Stomach (tissue), 9 donors: ENCODE results near the gene PON1. TPM values are rescaled to one million over a fixed set of nuclear protein-coding genes. Genes with fewer than 3 reads are reported as not detected.

Experiments
- DNase-seq, 2 donors: peaks; one replicate each; pipeline versions ENCODE4 v3.0.0 to v3.0.0-alpha.2; 2013 to 2019
- H3K27ac ChIP-seq, 5 donors: fragments of 200-600 bp in 4 of 5; sonication (generic) in 4 of 5; one replicate each; pipeline ENCODE4 v1.5.1; 2013 to 2019; ENCODE audit warnings: mild to moderate bottlenecking in 1 of 5, moderate library complexity in 1 of 5
- H3K27me3 ChIP-seq, 3 donors: fragments of 200-600 bp; sonication (generic); one replicate each; pipeline ENCODE4 v1.5.1; 2017 to 2019; ENCODE audit warnings: mixed run types in 1 of 3
- H3K36me3 ChIP-seq, 4 donors: fragments of 200-600 bp; sonication (generic); 1 replicate in 3 of 4; 2 replicates in 1 of 4; pipeline ENCODE4 v1.5.1; 2016 to 2019
- H3K4me1 ChIP-seq, 4 donors: fragments of 200-600 bp; sonication (generic); one replicate each; pipeline ENCODE4 v1.5.1; 2016 to 2019
- H3K4me3 ChIP-seq, 4 donors: fragments of 200-600 bp; sonication (generic) in 3 of 4; one replicate each; pipeline ENCODE4 v1.5.1; 2016 to 2019; ENCODE audit warnings: mild to moderate bottlenecking in 1 of 4
- H3K9me3 ChIP-seq, 4 donors: fragments of 200-600 bp; sonication (generic); one replicate each; pipeline ENCODE4 v1.5.1; 2016 to 2019
- CTCF ChIP-seq, 7 experiments: fragments of 450-650 bp in 4 of 7; fragments of 200-600 bp in 3 of 7; sonication (generic) in 3 of 7; IDR thresholded peaks; one replicate each; pipeline ENCODE4 v1.5.1; 2016 to 2019; ENCODE audit warnings: antibody characterized with exemption in 7 of 7, control low read depth in 2 of 7, mild to moderate bottlenecking in 1 of 7
- EP300 ChIP-seq: sonication (generic); formaldehyde crosslinking; IDR thresholded peaks from one replicate; pipeline ENCODE4 v1.6.1; 2017; ENCODE audit warnings: antibody characterized with exemption
- POLR2A ChIP-seq, 4 donors: fragments of 450-650 bp; IDR thresholded peaks; one replicate each; pipeline ENCODE4 v1.6.1; 2016; ENCODE audit warnings: antibody characterized with exemption in 4 of 4, control low read depth in 2 of 4, mild to moderate bottlenecking in 1 of 4, moderate library complexity in 1 of 4
- POLR2AphosphoS5 ChIP-seq, 3 donors: sonication (generic); formaldehyde crosslinking; IDR thresholded peaks; one replicate each; pipeline ENCODE4 v1.6.1; 2016; ENCODE audit warnings: antibody characterized with exemption in 3 of 3
- WGBS, 5 donors: extraction: QIAGEN DNeasy Blood & Tissue Kit in 3 of 5; methylation state at CpG; one replicate each; pipeline versions ENCODE4 v1.1.5 to v1.1.7; 2013 to 2018; 5-methylcytosine and 5-hydroxymethylcytosine counted together
- intact Hi-C: fragments of 100-400 bp; cut with DNase I; formaldehyde crosslinking; loops from one replicate; pipeline ENCODE4 v1.15.1; 2023; ENCODE audit warnings: low total_unique reads
- polyA plus RNA-seq, 3 donors: library from polyadenylated mRNA; stranded (reverse); fragments of 200-250 nt; gene quantifications; one replicate each; pipeline ENCODE4 v1.2.3, GENCODE V29; 2013
- total RNA-seq, 5 donors: library from RNA; depleted of rRNA; stranded (reverse); fragments of >200 nt; gene quantifications; one replicate each; pipeline versions ENCODE4 v1.1.0 to v1.2.3, GENCODE V29; 2014 to 2016
- donor health status: healthy with polysubstance abuse.
- donor health status: Bipolar disorder and iron deficiency.
- donor health status: healthy.

The PON1 gene
- total and polyA plus RNA-seq, 8 donors, result 0.30 to 0.55 TPM; not detected in 6

- Histone ChIP-seq H3K27me3 (peaks cover 0 to 8% (median 5%) of the 10 kb centered on the region in 3 donors), H3K4me3 (no peak overlapping the region), H3K9me3 (no peaks in the 10 kb centered on the region), H3K27ac (no peak overlapping the region), H3K36me3 (no peaks in the 10 kb centered on the region), H3K4me1 (peaks cover 0 to 3% (median 0%) of the 10 kb centered on the region in 4 donors)
- TF ChIP-seq CTCF (IDR thresholded peaks at IDR 0.05) (no peak), POLR2A (IDR thresholded peaks at IDR 0.05) (no peak), POLR2AphosphoS5 (IDR thresholded peaks at IDR 0.05) (no peak), EP300 (no peak)
- DNase-seq, result no peak
- intact Hi-C loops, result no loop called here
- WGBS, 5 donors, result 39 to 70% (median 47%) methylated on average over 1 of the region's 1 CpG
Observed at GRCh38 chr7:95319570-95319969, 4.8 kb downstream of the PON1 start.

- WGBS, 5 donors, result 82 to 89% (median 85%) methylated on average over 8 of the region's 8 CpGs
- Histone ChIP-seq H3K36me3 (no peaks in the 10 kb centered on the region), H3K4me3 (no peak overlapping the region), H3K27ac (no peak overlapping the region), H3K9me3 (no peaks in the 10 kb centered on the region), H3K27me3 (no peaks in the 10 kb centered on the region), H3K4me1 (no peaks in the 10 kb centered on the region)
- intact Hi-C loops, result no loop called here
- no peak for DNase-seq
- no peak for TF ChIP-seq POLR2AphosphoS5 (IDR thresholded peaks at IDR 0.05)
- TF ChIP-seq POLR2A (IDR thresholded peaks at IDR 0.05), result no peak
- TF ChIP-seq EP300, result no peak
- no peak for TF ChIP-seq CTCF (IDR thresholded peaks at IDR 0.05)
Observed at GRCh38 chr7:95318501-95319100, 5.7 kb downstream of the PON1 start.

GRCh38 chr7:95317966-95318365, 6.4 kb downstream of the PON1 start:
- no peak for TF ChIP-seq CTCF (IDR thresholded peaks at IDR 0.05)
- TF ChIP-seq POLR2A (IDR thresholded peaks at IDR 0.05), result no peak
- TF ChIP-seq EP300, result no peak
- no peak for TF ChIP-seq POLR2AphosphoS5 (IDR thresholded peaks at IDR 0.05)
- H3K4me3 ChIP-seq, result no peak overlapping the region
- H3K4me1 ChIP-seq, result no peaks in the 10 kb centered on the region
- no peaks in the 10 kb centered on the region for H3K27me3 ChIP-seq
- DNase-seq, result no peak
- WGBS, 5 donors, result 72 to 86% (median 79%) methylated on average over 3 of the region's 3 CpGs
- intact Hi-C loops, result no loop called here
- no peaks in the 10 kb centered on the region for H3K9me3 ChIP-seq
- H3K27ac ChIP-seq, result no peak overlapping the region
- H3K36me3 ChIP-seq, result no peaks in the 10 kb centered on the region

GRCh38 chr7:95317546-95317945, 6.8 kb downstream of the PON1 start:
- no peaks in the 10 kb centered on the region for H3K4me1 ChIP-seq
- WGBS, 5 donors, result 39 to 55% (median 43%) methylated on average over 2 of the region's 2 CpGs
- no peaks in the 10 kb centered on the region for H3K27me3 ChIP-seq
- no peak for TF ChIP-seq POLR2AphosphoS5 (IDR thresholded peaks at IDR 0.05)
- TF ChIP-seq POLR2A (IDR thresholded peaks at IDR 0.05), result no peak
- TF ChIP-seq CTCF (IDR thresholded peaks at IDR 0.05), result no peak
- no peak for TF ChIP-seq EP300
- H3K27ac ChIP-seq, result no peak overlapping the region
- intact Hi-C loops, result no loop called here
- H3K9me3 ChIP-seq, result no peaks in the 10 kb centered on the region
- no peaks in the 10 kb centered on the region for H3K36me3 ChIP-seq
- no peak overlapping the region for H3K4me3 ChIP-seq
- DNase-seq, result no peak
